ENCODE data around the gene CABCOCO1. TPM values are rescaled to one million over a fixed set of nuclear protein-coding genes. Genes with fewer than 3 reads are reported as not detected.

CABCOCO1 gene
- total RNA-seq, 1 donor: 0.43 TPM

DNA sequence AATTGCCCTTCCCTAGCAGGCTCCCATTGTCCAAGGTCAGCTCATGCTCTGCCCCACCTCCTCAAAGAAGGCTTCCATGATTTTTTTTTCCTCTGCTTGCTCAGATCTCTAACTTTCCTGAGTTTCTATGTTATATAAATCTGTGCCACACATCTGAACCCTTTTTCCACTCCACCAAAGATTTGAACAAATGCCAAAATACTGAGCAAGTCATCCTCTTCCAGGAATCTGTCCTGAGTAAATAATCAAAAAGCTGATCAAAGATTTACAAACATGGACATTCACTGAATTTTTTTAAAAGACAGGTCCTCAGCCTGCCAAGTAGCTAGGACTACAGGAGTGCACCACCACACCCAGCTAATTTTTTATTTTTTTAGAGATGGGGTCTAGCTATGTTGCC lies 136.0 kb downstream of the CABCOCO1 start:
- TF ChIP-seq, protein P1, sequence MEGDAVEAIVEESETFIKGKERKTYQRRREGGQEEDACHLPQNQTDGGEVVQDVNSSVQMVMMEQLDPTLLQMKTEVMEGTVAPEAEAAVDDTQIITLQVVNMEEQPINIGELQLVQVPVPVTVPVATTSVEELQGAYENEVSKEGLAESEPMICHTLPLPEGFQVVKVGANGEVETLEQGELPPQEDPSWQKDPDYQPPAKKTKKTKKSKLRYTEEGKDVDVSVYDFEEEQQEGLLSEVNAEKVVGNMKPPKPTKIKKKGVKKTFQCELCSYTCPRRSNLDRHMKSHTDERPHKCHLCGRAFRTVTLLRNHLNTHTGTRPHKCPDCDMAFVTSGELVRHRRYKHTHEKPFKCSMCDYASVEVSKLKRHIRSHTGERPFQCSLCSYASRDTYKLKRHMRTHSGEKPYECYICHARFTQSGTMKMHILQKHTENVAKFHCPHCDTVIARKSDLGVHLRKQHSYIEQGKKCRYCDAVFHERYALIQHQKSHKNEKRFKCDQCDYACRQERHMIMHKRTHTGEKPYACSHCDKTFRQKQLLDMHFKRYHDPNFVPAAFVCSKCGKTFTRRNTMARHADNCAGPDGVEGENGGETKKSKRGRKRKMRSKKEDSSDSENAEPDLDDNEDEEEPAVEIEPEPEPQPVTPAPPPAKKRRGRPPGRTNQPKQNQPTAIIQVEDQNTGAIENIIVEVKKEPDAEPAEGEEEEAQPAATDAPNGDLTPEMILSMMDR (IDR thresholded peaks at IDR 0.05; ENCODE audit: insufficient read depth, low read depth, low read length): no peak
- H3K4me3 ChIP-seq (ENCODE audit: low read depth, low read length): no peak overlapping the region
- no peak for DNase-seq (ENCODE audit: low read depth)

DNA sequence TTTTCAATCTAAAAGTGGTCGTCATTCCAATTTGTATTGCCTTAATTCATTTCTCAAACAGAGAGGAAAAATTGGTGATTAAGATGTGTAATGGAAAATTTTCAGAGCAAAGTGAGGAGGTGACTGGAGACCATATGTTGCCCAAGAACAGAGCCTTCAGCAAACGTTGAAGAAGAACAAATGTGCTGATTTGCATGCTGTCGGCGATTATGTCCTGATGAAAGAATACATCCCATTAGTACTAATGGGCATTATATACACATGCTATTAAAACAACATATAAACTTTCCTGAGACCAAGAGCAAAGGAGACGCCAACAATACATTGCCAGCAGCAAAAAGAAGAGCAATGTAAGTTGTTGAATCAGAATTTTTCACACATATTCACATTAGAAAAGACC lies 138.8 kb downstream of the CABCOCO1 start:
- H3K4me3 ChIP-seq (ENCODE audit: low read depth, low read length): no peak overlapping the region
- TF ChIP-seq, protein P1 (IDR thresholded peaks at IDR 0.05; ENCODE audit: insufficient read depth, low read depth, low read length): no peak
- no peak for DNase-seq (ENCODE audit: low read depth)

DNA sequence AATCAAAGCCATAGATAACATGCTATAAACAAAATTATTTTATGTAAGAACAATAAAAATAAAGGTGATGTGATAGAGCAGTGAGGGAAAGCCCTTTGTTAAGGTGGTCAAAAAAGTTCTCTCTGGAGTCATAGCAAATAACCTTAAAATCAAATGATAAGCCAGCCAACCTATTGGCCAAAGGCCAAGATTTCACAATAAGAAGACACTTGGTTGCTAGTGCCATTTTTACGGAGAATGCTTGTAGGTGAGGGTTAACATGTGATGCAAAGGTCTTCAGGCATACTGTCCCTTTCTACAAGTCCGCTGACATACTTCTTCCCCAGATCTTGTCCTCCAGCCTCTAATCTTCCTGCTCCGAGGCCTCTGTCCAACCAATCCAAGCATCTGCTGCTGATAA lies 140.5 kb downstream of the CABCOCO1 start:
- H3K4me3 ChIP-seq (ENCODE audit: low read depth, low read length): no peak overlapping the region
- DNase-seq (ENCODE audit: low read depth): no peak
- TF ChIP-seq, protein P1 (IDR thresholded peaks at IDR 0.05; ENCODE audit: insufficient read depth, low read depth, low read length): no peak

DNA sequence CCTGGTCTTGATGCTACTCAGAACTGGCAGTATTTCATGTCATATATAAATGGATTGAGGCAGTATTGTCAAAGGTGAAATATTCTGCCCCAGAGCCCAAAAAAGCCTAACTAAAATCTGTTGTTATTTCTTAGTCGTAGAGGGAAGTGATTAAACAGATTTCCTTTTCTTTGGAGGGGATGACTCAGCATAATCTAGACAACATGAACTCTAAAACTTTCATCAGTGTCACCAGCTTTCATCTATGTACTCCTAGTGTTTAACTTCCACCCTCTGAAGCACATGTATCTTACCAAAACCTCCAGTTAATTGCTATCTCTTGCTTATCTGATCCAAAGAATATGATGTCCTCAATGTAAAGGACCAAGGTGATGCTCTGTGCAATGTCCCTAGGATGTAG lies 141.7 kb downstream of the CABCOCO1 start:
- peak; percentile 49 for DNase-seq (ENCODE audit: low read depth)
- no peak overlapping the region for H3K4me3 ChIP-seq (ENCODE audit: low read depth, low read length)
- TF ChIP-seq, protein P1 (IDR thresholded peaks at IDR 0.05; ENCODE audit: insufficient read depth, low read depth, low read length): no peak

DNA sequence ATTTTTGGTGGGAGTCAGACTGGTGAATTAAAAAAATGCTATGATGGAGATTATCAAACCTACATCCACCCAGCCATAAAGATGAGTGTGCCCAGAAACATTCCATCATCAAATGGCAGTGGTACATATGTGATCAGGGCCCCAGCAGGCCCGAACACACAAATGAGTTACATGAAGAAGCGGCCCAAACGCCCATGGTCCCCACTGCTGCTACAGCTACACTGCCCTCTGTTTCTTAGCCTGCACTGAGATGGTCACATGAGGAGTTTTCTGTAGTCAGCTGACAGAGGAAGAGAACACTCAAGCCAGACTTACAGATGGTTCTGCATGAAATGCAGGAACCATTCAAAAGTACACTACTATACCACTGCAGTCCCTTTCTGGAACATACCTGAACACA lies 142.4 kb downstream of the CABCOCO1 start:
- H3K4me3 ChIP-seq (ENCODE audit: low read depth, low read length): no peak overlapping the region
- TF ChIP-seq, protein P1 (IDR thresholded peaks at IDR 0.05; ENCODE audit: insufficient read depth, low read depth, low read length): no peak
- no peak for DNase-seq (ENCODE audit: low read depth)

DNA sequence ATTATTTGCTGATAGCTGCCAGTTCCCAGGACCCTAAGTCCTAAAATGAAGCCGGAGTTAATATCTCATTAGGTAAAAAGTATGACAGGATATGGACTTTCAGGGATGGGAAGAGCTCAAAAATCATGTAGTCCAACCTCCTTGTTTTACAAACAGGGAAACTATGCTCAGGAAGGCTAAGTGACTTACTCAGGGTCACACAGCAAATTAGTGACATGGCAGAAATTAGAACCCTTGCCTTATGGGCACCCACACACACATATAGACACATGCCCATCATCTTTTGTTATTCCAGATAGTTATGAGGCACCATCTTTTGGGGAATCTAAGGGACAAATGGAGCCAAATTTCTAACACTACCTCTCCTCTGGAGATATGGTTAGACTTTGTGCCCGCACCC lies 147.5 kb downstream of the CABCOCO1 start:
- DNase-seq (ENCODE audit: low read depth): no peak
- TF ChIP-seq, protein P1 (IDR thresholded peaks at IDR 0.05; ENCODE audit: insufficient read depth, low read depth, low read length): no peak

DNA sequence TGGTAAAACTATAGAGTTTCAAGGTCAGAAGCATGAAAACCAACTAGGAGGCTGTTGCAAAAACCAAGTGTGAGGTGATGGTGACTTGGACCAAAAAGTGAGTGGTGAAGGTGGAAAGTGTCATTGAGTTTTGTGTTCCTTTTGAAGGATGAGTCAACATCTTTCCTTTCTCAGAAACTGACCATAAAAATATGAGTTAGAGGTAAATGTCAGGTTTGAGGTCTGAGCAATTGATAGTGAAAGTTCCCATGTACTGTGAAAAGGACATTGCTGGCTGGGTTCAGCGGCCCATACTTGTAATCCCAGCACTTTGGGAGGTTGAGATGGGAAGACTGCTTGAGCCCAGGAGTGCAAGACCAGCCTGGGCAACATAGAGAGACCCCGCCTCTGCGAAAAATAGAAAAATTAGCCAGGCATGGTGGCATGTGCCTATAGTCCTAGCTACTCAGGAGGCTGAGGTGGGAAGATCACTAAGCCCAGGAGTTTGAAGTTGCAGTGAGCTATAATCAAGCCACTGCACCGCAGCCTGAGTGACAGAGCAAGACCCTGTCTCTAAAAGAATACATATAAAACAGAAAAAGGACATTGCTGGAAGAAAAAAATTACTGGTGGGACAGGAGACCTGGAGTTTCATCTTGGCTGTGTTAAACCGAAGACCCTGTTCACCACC lies 149.5 kb downstream of the CABCOCO1 start:
- no peak for DNase-seq (ENCODE audit: low read depth)
- TF ChIP-seq, protein P1 (IDR thresholded peaks at IDR 0.05; ENCODE audit: insufficient read depth, low read depth, low read length): no peak

More for the DNA sequence above, 147.5 kb downstream of the CABCOCO1 start:
- no peak overlapping the region for H3K4me3 ChIP-seq (ENCODE audit: low read depth, low read length)

More for the DNA sequence above, 149.5 kb downstream of the CABCOCO1 start:
- no peak overlapping the region for H3K4me3 ChIP-seq (ENCODE audit: low read depth, low read length)

All from fibroblast of villous mesenchyme (primary cell).